GM18499 (cell line): Measurements from ENCODE around the gene PIP5K1B.
"Not testable (repeated sequence)": the region's sequence is repeated elsewhere in the genome, so short reads cannot be mapped to it uniquely, and the experiment has no call there.

Source experiments
- ATAC-seq: cut with Tn5 transposase; IDR thresholded peaks from one replicate; pipeline ENCODE4 v1.9.1; 2021; ENCODE audit warnings: moderate number of reproducible peaks; ENCODE audit not compliant: insufficient read depth, unreplicated experiment

PIP5K1B gene

GRCh38 chr9:68704814-68705530 lies at the start of gene PIP5K1B:
TSS of gene PIP5K1B (plus strand) at chr9:68705240. CDS start at chr9:68822615, 117,375 bp downstream.
- peak; percentile 52 for ATAC-seq

- ATAC-seq, result no peak
Measured at GRCh38 chr9:68664036-68664435, 41.0 kb upstream of the PIP5K1B start.

GRCh38 chr9:68668127-68668526 lies 36.9 kb upstream of the PIP5K1B start:
- ATAC-seq, result no peak

GRCh38 chr9:68669218-68669617 lies 35.8 kb upstream of the PIP5K1B start:
- no peak for ATAC-seq

- ATAC-seq, result no peak
Measured at GRCh38 chr9:68672215-68672614, 32.8 kb upstream of the PIP5K1B start.

GRCh38 chr9:68672625-68673024 lies 32.4 kb upstream of the PIP5K1B start:
- ATAC-seq, result no peak

GRCh38 chr9:68678430-68678829 lies 26.6 kb upstream of the PIP5K1B start:
- no peak for ATAC-seq

GRCh38 chr9:68683433-68683832 lies 21.6 kb upstream of the PIP5K1B start:
- ATAC-seq, result no peak

- ATAC-seq, result no peak
Measured at GRCh38 chr9:68685213-68685612, 19.8 kb upstream of the PIP5K1B start.

GRCh38 chr9:68685770-68686169 lies 19.3 kb upstream of the PIP5K1B start:
- peak; percentile 81 for ATAC-seq

GRCh38 chr9:68690088-68690487 lies 15.0 kb upstream of the PIP5K1B start:
- ATAC-seq, result no peak

GRCh38 chr9:68692519-68692918 lies 12.5 kb upstream of the PIP5K1B start:
- ATAC-seq, result no peak

GRCh38 chr9:68694125-68694524 lies 10.9 kb upstream of the PIP5K1B start:
- ATAC-seq, result no peak

- no peak for ATAC-seq
Measured at GRCh38 chr9:68697851-68698250, 7.2 kb upstream of the PIP5K1B start.

- no peak for ATAC-seq
Measured at GRCh38 chr9:68698943-68699509, 6.0 kb upstream of the PIP5K1B start.

GRCh38 chr9:68699625-68700024 lies 5.4 kb upstream of the PIP5K1B start:
- ATAC-seq, result not testable (repeated sequence)

GRCh38 chr9:68702493-68702892 lies 2.5 kb upstream of the PIP5K1B start:
- ATAC-seq, result no peak

GRCh38 chr9:68703672-68704071 lies 1.4 kb upstream of the PIP5K1B start:
- ATAC-seq, result no peak

GRCh38 chr9:68704498-68704813 lies 584 bp upstream of the PIP5K1B start:
- ATAC-seq, result no peak

GRCh38 chr9:68705531-68706362 lies 707 bp downstream of the PIP5K1B start:
- ATAC-seq, result no peak
